ENCODE results near the gene ECE2. TPM values are rescaled to one million over a fixed set of nuclear protein-coding genes. Genes with fewer than 3 reads are reported as not detected.

ECE2 gene
- total RNA-seq, 4 donors from 2014 or later: not detected

DNA sequence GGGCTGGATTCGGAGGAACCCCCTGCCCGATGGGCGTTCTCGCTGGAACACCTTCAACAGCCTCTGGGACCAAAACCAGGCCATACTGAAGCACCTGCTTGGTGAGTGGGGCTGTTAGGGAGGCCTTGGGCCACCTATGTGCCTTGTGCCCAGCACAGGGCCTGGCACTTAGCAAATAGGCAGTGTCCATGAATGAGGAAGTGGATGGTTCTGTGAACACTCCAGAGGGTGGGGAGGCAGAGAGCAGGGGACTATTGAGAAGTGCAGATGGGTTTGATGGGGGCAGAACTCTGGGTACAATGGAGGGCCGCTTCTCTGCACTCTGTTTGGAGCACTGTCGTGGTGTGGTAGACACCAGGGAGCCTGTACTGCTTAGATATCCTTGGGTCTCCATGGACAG, 1.5 kb downstream of the ECE2 start:
- TF ChIP-seq, protein P1, sequence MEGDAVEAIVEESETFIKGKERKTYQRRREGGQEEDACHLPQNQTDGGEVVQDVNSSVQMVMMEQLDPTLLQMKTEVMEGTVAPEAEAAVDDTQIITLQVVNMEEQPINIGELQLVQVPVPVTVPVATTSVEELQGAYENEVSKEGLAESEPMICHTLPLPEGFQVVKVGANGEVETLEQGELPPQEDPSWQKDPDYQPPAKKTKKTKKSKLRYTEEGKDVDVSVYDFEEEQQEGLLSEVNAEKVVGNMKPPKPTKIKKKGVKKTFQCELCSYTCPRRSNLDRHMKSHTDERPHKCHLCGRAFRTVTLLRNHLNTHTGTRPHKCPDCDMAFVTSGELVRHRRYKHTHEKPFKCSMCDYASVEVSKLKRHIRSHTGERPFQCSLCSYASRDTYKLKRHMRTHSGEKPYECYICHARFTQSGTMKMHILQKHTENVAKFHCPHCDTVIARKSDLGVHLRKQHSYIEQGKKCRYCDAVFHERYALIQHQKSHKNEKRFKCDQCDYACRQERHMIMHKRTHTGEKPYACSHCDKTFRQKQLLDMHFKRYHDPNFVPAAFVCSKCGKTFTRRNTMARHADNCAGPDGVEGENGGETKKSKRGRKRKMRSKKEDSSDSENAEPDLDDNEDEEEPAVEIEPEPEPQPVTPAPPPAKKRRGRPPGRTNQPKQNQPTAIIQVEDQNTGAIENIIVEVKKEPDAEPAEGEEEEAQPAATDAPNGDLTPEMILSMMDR (IDR thresholded peaks at IDR 0.05): no peak
- no peak for TF ChIP-seq POLR2A (IDR thresholded peaks at IDR 0.05)
- no peak for DNase-seq (ENCODE audit: low spot score in 2 of 2)
- H3K27me3 ChIP-seq: peaks cover 0 to 50% of the 10 kb centered on the region in 2 donors
- H3K36me3 ChIP-seq: no peaks in the 10 kb centered on the region
- H3K4me3 ChIP-seq: no peak overlapping the region
- no peaks in the 10 kb centered on the region for H3K9me3 ChIP-seq
- WGBS, 2 donors: 90 to 92% methylated on average over 6 of the region's 6 CpGs
- H3K27ac ChIP-seq: no peak overlapping the region
- H3K4me1 ChIP-seq: peaks cover 0 to 4% (median 0%) of the 10 kb centered on the region in 4 donors

DNA sequence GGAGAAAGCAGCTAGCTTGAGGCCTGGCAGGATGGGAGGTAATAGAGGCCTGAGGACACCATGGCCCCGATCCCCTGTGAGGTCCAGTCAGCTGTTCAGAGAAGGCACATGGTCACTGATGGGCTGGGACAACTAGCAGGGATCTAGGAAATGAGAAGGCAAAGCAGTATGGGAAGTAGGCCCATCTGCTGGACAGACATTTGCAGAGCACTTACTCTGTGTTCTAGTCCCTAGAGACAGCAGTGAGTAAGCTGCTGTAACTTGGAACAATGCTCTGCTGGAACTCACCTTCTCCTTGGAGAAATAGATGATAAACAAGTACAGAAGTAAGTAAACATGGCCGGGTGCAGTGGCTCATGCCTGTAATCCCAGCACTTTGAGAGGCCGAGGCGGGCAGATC, 7.1 kb downstream of the ECE2 start:
- 89 to 92% methylated on average over 4 of the region's 4 CpGs for WGBS, 2 donors
- H3K4me3 ChIP-seq: no peak overlapping the region
- H3K36me3 ChIP-seq: no peaks in the 10 kb centered on the region
- no peak for TF ChIP-seq EP300 (IDR thresholded peaks at IDR 0.05)
- TF ChIP-seq, protein P1 (IDR thresholded peaks at IDR 0.05): no peak
- TF ChIP-seq POLR2A (IDR thresholded peaks at IDR 0.05): no peak
- H3K27ac ChIP-seq: no peak overlapping the region
- peaks cover 0 to 33% of the 10 kb centered on the region in 2 donors for H3K27me3 ChIP-seq
- no peaks in the 10 kb centered on the region for H3K9me3 ChIP-seq
- DNase-seq (ENCODE audit: low spot score in 2 of 2): no peak
- H3K4me1 ChIP-seq: no peaks in the 10 kb centered on the region

DNA sequence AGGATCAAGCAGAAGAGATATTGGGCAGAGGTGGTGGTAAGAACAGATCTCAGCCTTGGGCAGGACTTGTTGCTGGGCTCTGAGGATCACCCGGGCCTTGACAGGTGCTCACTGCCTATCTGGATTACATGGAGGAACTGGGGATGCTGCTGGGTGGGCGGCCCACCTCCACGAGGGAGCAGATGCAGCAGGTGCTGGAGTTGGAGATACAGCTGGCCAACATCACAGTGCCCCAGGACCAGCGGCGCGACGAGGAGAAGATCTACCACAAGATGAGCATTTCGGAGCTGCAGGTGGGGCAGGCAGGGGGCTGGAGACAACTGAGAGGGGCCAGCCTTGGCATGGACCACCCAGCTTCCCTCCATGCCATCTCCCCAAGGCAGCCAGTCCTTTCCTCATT, 7.9 kb downstream of the ECE2 start:
- H3K9me3 ChIP-seq: no peaks in the 10 kb centered on the region
- TF ChIP-seq, protein P1 (IDR thresholded peaks at IDR 0.05): no peak
- no peak for TF ChIP-seq POLR2A (IDR thresholded peaks at IDR 0.05)
- no peak for TF ChIP-seq EP300 (IDR thresholded peaks at IDR 0.05)
- 92 to 93% methylated on average over 7 to 8 of the region's 8 CpGs for WGBS, 2 donors
- H3K27me3 ChIP-seq: peaks cover 0 to 31% of the 10 kb centered on the region in 2 donors
- H3K27ac ChIP-seq: no peak overlapping the region
- no peaks in the 10 kb centered on the region for H3K36me3 ChIP-seq
- no peak for DNase-seq (ENCODE audit: low spot score in 2 of 2)
- H3K4me3 ChIP-seq: no peak overlapping the region
- no peaks in the 10 kb centered on the region for H3K4me1 ChIP-seq

DNA sequence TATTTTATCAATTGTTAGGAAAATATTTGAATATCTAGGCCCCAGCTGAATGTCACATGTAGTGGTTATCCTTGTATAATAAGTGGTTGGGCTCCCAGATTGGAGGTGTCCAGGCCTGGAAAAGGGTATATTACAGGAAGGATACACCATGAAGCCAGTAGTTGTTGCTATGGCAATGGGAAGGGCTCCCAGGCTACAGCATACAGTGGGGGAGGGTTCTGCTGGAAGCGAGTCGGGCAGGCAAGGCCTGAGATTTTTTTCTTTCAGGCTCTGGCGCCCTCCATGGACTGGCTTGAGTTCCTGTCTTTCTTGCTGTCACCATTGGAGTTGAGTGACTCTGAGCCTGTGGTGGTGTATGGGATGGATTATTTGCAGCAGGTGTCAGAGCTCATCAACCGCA, 8.9 kb downstream of the ECE2 start:
- Histone ChIP-seq H3K36me3 (no peaks in the 10 kb centered on the region), H3K27me3 (peaks cover 0 to 42% of the 10 kb centered on the region in 2 donors), H3K9me3 (no peaks in the 10 kb centered on the region), H3K4me3 (no peak overlapping the region), H3K27ac (no peak overlapping the region), H3K4me1 (peaks cover 0 to 4% (median 0%) of the 10 kb centered on the region in 4 donors)
- TF ChIP-seq, protein P1 (IDR thresholded peaks at IDR 0.05): no peak
- TF ChIP-seq EP300 (IDR thresholded peaks at IDR 0.05) (no peak), POLR2A (IDR thresholded peaks at IDR 0.05) (no peak)
- WGBS, 2 donors: 14 to 17% methylated on average over 4 of the region's 4 CpGs
- DNase-seq (ENCODE audit: low spot score in 2 of 2): no peak

DNA sequence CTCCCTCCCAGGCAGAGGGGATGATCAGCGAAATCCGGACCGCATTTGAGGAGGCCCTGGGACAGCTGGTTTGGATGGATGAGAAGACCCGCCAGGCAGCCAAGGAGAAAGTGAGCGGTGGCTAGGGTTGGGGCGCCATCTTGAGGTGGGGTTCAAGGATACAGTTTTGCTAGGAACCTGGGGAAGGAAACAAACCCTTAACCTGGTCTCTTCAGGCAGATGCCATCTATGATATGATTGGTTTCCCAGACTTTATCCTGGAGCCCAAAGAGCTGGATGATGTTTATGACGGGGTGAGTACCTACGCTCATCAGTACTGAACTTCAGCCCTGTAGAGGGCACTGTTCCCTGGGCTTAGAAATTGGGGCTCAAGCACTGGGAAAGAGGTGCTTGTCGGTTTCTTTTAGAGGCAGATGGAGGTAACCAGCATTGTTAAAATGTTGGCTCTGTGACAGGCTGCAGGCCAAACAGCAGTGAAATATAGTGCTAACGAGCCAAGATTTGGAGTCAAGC, 13.7 kb downstream of the ECE2 start:
- no peak for TF ChIP-seq POLR2A (IDR thresholded peaks at IDR 0.05)
- TF ChIP-seq, protein P1 (IDR thresholded peaks at IDR 0.05): peak in 4 of 5 experiments; percentile 33 to 56 (median 39)
- 8 to 10% methylated on average over 10 of the region's 10 CpGs for WGBS, 2 donors
- H3K36me3 ChIP-seq: no peaks in the 10 kb centered on the region
- no peak overlapping the region for H3K4me3 ChIP-seq
- no peak overlapping the region for H3K27ac ChIP-seq
- H3K27me3 ChIP-seq: peaks cover 0 to 48% of the 10 kb centered on the region in 2 donors
- H3K4me1 ChIP-seq: peaks cover 0 to 4% (median 0%) of the 10 kb centered on the region in 4 donors
- H3K9me3 ChIP-seq: no peaks in the 10 kb centered on the region
- peak in 1 of 2 donors; percentile 37 for DNase-seq (ENCODE audit: low spot score in 2 of 2)

Data from tibial nerve (tissue), 4 donors.